ENCODE results near the gene LONP1. TPM values are rescaled to one million over a fixed set of nuclear protein-coding genes. Genes with fewer than 3 reads are reported as not detected.

Gene LONP1
- total RNA-seq, 1 experiment from 2014 or later, result 180 TPM

DNA sequence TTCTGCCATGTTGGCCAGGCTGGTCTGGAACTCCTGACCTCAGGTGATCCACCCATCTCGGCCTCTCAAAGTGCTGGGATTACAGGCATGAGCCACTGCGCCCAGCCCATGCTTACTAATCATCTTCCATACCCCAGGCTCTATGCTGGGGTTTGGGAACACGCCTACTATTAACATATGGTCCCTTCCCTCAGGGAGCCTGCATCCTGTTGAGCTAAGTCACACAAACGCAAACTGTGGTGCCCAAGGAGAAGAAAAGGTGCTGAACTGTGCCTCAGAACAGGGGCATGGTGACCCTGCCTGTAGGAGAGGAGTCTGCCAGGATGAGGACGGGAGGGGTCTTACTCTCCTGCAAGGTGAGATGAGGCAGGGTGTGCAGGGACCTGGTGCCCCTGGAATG lies 45.2 kb downstream of the LONP1 start:
- Histone ChIP-seq H3K4me1 (ENCODE audit: control insufficient read depth in 1 of 2, insufficient read depth in 2 of 2, low read length in 2 of 2) (peaks cover 0 to 8% of the 10 kb centered on the region in 2 experiments; a peak in 1 of 4 replicates), H3K27ac (ENCODE audit: low read depth, low read length) (no peak overlapping the region), H3K4me2 (ENCODE audit: low read length) (no peak overlapping the region), H3K36me3 (ENCODE audit: control insufficient read depth in 1 of 2, insufficient read depth in 2 of 2, low read length in 2 of 2) (peaks cover 0 to under 1% of the 10 kb centered on the region in 2 experiments; a peak in 1 of 4 replicates), H3K27me3 (ENCODE audit: insufficient read depth, low read length) (no peaks in the 10 kb centered on the region), H3K9me2 (ENCODE audit: insufficient read depth) (no peaks in the 10 kb centered on the region), H3K9me3 (ENCODE audit: control insufficient read depth in 1 of 2, insufficient read depth in 1 of 2, low read depth in 1 of 2, low read length in 2 of 2) (no peaks in the 10 kb centered on the region), H3K9ac (ENCODE audit: low read length) (no peak overlapping the region), H4K20me1 (ENCODE audit: insufficient read depth) (no peaks in the 10 kb centered on the region), H2AFZ (ENCODE audit: low read depth, low read length, poor library complexity, severe bottlenecking) (no peak overlapping the region), H3K79me2 (ENCODE audit: insufficient read depth, low read length) (peaks cover 7% of the 10 kb centered on the region), H3K4me3 (replicated peaks in 1 of 2; ENCODE audit: low read depth in 1 of 2, low read length in 2 of 2) (no peak overlapping the region)
- CTCF ChIA-PET, result no interaction called here
- POLR2A ChIA-PET, result interaction anchor here (0.5 kb wide), 1 partner anchor 127 kb away, joined by 4 read pairs; no protein-coding TSS in a partner anchor
- RAD21 ChIA-PET (ENCODE audit: low non-redundant PET in 1 of 2, low total read pairs in 2 of 2, uncharacterized antibody in 2 of 2, unreplicated experiment in 2 of 2), result no interaction called here
- BruUV-seq (replicated peaks), result no TSS peak
- TF ChIP-seq SP1 (IDR thresholded peaks at IDR 0.05; ENCODE audit: low read depth) (no peak), MAX (IDR thresholded peaks at IDR 0.05) (no peak), POLR2A (IDR thresholded peaks at IDR 0.05; ENCODE audit: borderline replicate concordance, extremely low read depth, insufficient read depth, insufficient read length) (no peak), CTCF (IDR thresholded peaks at IDR 0.05 in 2 of 3, conservative IDR thresholded peaks at IDR 0.05 in 1 of 3; ENCODE audit: borderline replicate concordance in 1 of 3, insufficient read depth in 1 of 3, low read depth in 2 of 3, low read length in 2 of 3) (no peak), CBX3 (IDR thresholded peaks at IDR 0.05; ENCODE audit: low read depth) (no peak), RAD21 (IDR thresholded peaks at IDR 0.05; ENCODE audit: low read depth) (no peak), YY1 (IDR thresholded peaks at IDR 0.05; ENCODE audit: extremely low read depth, insufficient replicate concordance, low read depth, low read length) (no peak), FOSL1 (IDR thresholded peaks at IDR 0.05; ENCODE audit: low read depth) (no peak), JUND (IDR thresholded peaks at IDR 0.05) (no peak), ZFX (IDR thresholded peaks at IDR 0.05) (no peak)
- ATAC-seq (no peak), DNase-seq (ENCODE audit: low read depth, low spot score) (no peak)
- intact Hi-C loops (cut with micrococcal nuclease), result no loop called here
